H54 (cell line): ENCODE results near the gene C1orf116.

ENCODE experiments used
- DNase-seq: peaks from one replicate; pipeline ENCODE4 v3.0.0; 2011; ENCODE audit warnings: low spot score, mixed read lengths; ENCODE audit not compliant: insufficient read length
- FAIRE-seq: peaks from 3 replicates; lab custom pipeline; 2011; peaks lifted over from hg19 to GRCh38; lab: Jason Lieb, UNC
- POLR2A ChIP-seq: IDR thresholded peaks from 2 replicates; pipeline ENCODE4 v1.6.1; 2011; ENCODE audit warnings: low read depth, mild to moderate bottlenecking, low read length

Gene C1orf116

GRCh38 chr1:206992790-206993189 is 39.8 kb downstream of the C1orf116 start:
- DNase-seq (no peak), FAIRE-seq (no peak)

DNA sequence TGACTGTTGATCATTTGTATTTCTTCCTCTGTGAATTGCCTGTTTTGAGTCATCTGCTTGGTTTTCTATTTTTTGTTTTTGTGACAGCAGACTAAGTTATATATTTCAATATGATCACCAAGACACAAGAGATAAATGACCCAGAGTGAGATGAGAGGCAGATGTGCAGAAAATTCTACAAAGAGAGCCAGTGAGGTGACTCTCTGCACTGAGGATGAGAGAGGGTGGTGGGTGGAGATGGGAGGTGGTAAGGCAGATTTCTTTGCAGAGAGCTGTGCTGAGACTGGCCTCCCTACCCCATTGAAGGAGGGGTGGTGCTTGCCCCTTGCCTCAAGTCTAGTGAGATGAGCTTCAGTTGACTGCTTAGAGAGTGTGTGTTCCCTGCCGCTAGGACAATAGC is 44.7 kb downstream of the C1orf116 start:
- TF ChIP-seq POLR2A = no peak
- FAIRE-seq = no peak
- no peak for DNase-seq

More at GRCh38 chr1:206992790-206993189, 39.8 kb downstream of the C1orf116 start:
- TF ChIP-seq POLR2A = no peak

- FAIRE-seq (no peak), DNase-seq (no peak)
- TF ChIP-seq POLR2A = no peak
These were observed 45.7 kb downstream of the C1orf116 start for GRCh38 chr1:206986885-206987284.

DNA sequence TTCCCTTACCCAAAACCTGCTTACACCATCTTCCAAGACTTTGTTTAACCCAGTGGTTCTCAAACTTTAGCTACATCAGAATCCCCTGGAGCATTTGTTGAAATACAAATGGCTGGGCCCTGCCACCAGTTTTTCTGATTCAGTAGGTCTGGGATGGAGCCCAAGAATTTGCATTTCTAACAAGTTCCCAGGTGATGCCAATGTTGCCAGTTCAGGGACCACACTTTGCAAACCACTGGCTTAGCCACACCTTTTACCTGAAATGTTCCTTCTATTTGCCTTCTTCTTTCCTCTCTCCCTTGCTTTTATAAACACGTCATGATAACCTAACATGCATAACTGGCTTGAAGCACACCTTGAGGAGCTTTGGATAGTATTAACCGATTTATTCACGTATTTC is 46.2 kb downstream of the C1orf116 start:
- FAIRE-seq = no peak
- TF ChIP-seq POLR2A = no peak
- no peak for DNase-seq

DNA sequence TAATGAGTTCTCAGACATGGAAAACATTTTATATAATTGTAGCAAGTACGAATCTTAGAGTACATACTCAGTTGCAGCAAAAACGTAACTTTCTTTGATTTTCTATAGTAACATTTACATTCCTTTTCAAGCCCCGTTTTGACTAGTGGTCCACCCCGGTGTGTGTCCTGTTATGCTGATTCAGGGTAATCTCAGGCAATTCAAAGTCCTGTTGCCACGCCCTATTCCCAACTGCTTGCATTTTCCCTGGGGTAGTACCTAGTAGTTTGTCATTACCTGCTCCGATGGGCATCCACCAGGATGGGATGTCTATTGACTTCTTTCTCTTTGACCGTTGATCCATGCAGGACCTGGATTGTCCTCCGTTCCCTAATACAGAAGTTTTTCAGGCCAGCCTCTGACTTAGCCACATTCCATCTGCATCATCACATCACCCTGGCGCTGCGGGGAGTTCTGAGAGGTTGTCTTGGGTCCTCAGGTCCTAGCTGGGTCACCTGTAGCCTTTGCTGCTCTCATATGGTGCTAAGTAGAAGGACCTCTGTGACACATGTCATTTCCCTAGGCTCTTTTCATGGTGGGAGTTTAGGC is 47.3 kb downstream of the C1orf116 start:
- no peak for DNase-seq
- no peak for TF ChIP-seq POLR2A
- no peak for FAIRE-seq

- FAIRE-seq (no peak), DNase-seq (peak; percentile 35)
- no peak for TF ChIP-seq POLR2A
These were observed 50.3 kb downstream of the C1orf116 start for GRCh38 chr1:206982216-206982615.

GRCh38 chr1:206979379-206980043 is 53.0 kb downstream of the C1orf116 start:
- DNase-seq = no peak
- FAIRE-seq = no peak
- TF ChIP-seq POLR2A = no peak

DNA sequence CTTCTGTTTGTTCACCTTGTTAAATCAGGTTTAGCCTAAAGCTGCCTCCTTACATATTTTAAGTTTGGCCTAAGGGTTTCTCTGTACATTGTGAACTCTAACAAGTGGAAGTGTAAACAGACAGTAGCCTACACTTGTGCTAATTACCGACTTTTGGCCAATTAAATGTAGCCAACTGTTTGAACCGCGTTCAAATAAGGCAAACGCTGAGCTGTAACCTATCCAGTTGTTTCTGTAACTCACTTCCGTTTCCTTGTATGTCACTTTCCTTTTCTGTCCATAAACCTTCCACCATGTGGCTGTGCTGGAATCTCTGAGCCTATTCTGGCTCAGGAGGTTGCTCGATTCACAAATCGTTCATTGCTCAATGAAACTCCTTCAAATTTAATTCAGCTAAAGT is 54.3 kb downstream of the C1orf116 start:
- FAIRE-seq = no peak
- no peak for DNase-seq
- TF ChIP-seq POLR2A = no peak

- no peak for DNase-seq
- no peak for FAIRE-seq
- no peak for TF ChIP-seq POLR2A
These were observed 57.2 kb downstream of the C1orf116 start for GRCh38 chr1:206975306-206975705.

DNA sequence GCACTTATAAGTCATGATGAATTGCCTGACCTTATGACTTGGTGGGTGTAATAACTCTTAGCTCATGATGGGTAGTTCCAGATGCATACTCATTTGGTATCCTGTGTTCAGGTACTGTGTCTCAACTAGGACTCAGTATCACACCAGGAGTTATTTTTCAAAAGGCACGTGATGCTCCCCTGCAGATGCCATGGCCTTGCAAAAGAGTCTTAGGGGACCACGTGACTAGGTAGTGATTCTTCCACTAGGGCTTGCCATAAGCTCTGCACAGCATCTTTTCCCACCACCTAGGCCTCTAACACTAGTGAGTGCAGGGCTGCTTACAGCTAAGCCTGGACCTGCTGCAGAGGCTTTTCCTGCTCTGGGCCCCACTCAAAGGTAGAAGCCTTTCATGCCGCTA is 58.4 kb downstream of the C1orf116 start:
- FAIRE-seq = no peak
- no peak for DNase-seq
- TF ChIP-seq POLR2A = no peak

- no peak for TF ChIP-seq POLR2A
- DNase-seq (no peak), FAIRE-seq (no peak)
These were observed 59.8 kb downstream of the C1orf116 start for GRCh38 chr1:206972728-206973127.

GRCh38 chr1:206971029-206971655 is 61.4 kb downstream of the C1orf116 start:
- FAIRE-seq = no peak

DNA sequence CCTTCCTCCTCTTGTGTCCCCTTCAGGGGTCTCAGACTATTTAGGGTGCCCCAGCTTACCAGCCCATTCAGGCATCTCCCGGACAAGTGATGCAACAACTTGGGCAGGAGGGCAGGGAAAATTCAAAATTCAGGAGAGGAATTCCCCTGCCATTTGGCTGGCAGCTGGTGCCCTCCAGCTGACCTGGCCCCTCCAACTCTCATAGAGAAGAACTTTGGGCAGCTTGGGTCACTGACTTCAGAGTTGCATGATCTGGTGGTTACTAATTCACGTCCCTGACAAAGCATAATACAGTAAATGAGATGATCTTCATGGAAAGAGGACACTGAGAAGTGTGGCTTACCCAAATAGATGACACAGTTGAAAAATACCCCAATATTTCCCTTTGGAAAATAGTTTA is 62.1 kb downstream of the C1orf116 start, which contains the start of gene FCAMR:
Gene FCAMR, minus strand, starts transcription at position 15 of the 400 bp plus-strand sequence. CDS start 335 bp downstream, outside the sequence.
- no peak for FAIRE-seq

More at GRCh38 chr1:206971029-206971655, 61.4 kb downstream of the C1orf116 start:
- no peak for TF ChIP-seq POLR2A
- DNase-seq = no peak

GRCh38 chr1:206969090-206969489 is 63.5 kb downstream of the C1orf116 start:
- FAIRE-seq (no peak), DNase-seq (no peak)
- no peak for TF ChIP-seq POLR2A

More for the DNA sequence above, 62.1 kb downstream of the C1orf116 start, which contains the start of gene FCAMR:
- TF ChIP-seq POLR2A = no peak
- no peak for DNase-seq
